ENCODE data around the gene ACTN4. TPM values are rescaled to one million over a fixed set of nuclear protein-coding genes. Genes with fewer than 3 reads are reported as not detected.

ACTN4 gene
- total RNA-seq, 1 donor from 2014 or later: 454 TPM

- Histone ChIP-seq H3K27me3 (ENCODE audit: low read depth) (no peaks in the 10 kb centered on the region), H3K4me1 (peaks cover 24% of the 10 kb centered on the region), H3K9me3 (no peaks in the 10 kb centered on the region), H3K27ac (no peak overlapping the region), H3K4me3 (peak overlapping the region; percentile 6), H3K36me3 (peaks cover 17% of the 10 kb centered on the region)
- DNase-seq (no peak), ATAC-seq (no peak)
- no peak for TF ChIP-seq CTCF (IDR thresholded peaks at IDR 0.05)
- intact Hi-C loops (cut with DNase I): no loop called here
Observed at GRCh38 chr19:38616265-38616664, 31.2 kb upstream of the ACTN4 start.

- TF ChIP-seq CTCF (IDR thresholded peaks at IDR 0.05): no peak
- H3K27me3 ChIP-seq (ENCODE audit: low read depth): no peaks in the 10 kb centered on the region
- H3K27ac ChIP-seq: peak overlapping the region; percentile 26
- H3K4me1 ChIP-seq: peaks cover 24% of the 10 kb centered on the region
- H3K9me3 ChIP-seq: no peaks in the 10 kb centered on the region
- H3K4me3 ChIP-seq: peak overlapping the region; percentile 93
- H3K36me3 ChIP-seq: peaks cover 23% of the 10 kb centered on the region
- intact Hi-C loops (cut with DNase I): no loop called here
- ATAC-seq: no peak
- no peak for DNase-seq
Observed at GRCh38 chr19:38617283-38617763, 30.1 kb upstream of the ACTN4 start.

- DNase-seq: peak; percentile 67
- H3K4me1 ChIP-seq: peaks cover 24% of the 10 kb centered on the region
- intact Hi-C loops (cut with DNase I): no loop called here
- ATAC-seq: peak; percentile 37 to 58
- no peaks in the 10 kb centered on the region for H3K9me3 ChIP-seq
- H3K27me3 ChIP-seq (ENCODE audit: low read depth): no peaks in the 10 kb centered on the region
- peaks cover 29% of the 10 kb centered on the region for H3K36me3 ChIP-seq
- TF ChIP-seq CTCF (IDR thresholded peaks at IDR 0.05): no peak
- peak within 1 kb of the TSS; percentile 93 for H3K4me3 ChIP-seq
- peak within 1 kb of the TSS; percentile 89 for H3K27ac ChIP-seq
Observed at GRCh38 chr19:38617764-38618589, 29.5 kb upstream of the ACTN4 start, which contains the start of gene MAP4K1. TSS of gene MAP4K1 (minus strand) at chr19:38617953. CDS start at chr19:38617895, 58 bp downstream.

- peak within 1 kb of the TSS; percentile 89 for H3K27ac ChIP-seq
- H3K36me3 ChIP-seq: peaks cover 37% of the 10 kb centered on the region
- TF ChIP-seq CTCF (IDR thresholded peaks at IDR 0.05): no peak
- DNase-seq (peak; percentile 100), ATAC-seq (peak; percentile 97)
- peak within 1 kb of the TSS; percentile 93 for H3K4me3 ChIP-seq
- no peaks in the 10 kb centered on the region for H3K27me3 ChIP-seq (ENCODE audit: low read depth)
- H3K9me3 ChIP-seq: no peaks in the 10 kb centered on the region
- intact Hi-C loops (cut with DNase I): no loop called here
- H3K4me1 ChIP-seq: peaks cover 24% of the 10 kb centered on the region
Observed at GRCh38 chr19:38618590-38619360, 28.7 kb upstream of the ACTN4 start, which contains the start of gene EIF3K. TSS of gene EIF3K (plus strand) at chr19:38619188. CDS start at chr19:38619269, 81 bp downstream.

- DNase-seq (no peak), ATAC-seq (no peak)
- Histone ChIP-seq H3K9me3 (no peaks in the 10 kb centered on the region), H3K4me1 (peaks cover 24% of the 10 kb centered on the region), H3K36me3 (peaks cover 45% of the 10 kb centered on the region), H3K27ac (peak overlapping the region; percentile 89), H3K4me3 (peak overlapping the region; percentile 93), H3K27me3 (ENCODE audit: low read depth) (no peaks in the 10 kb centered on the region)
- intact Hi-C loops (cut with DNase I): no loop called here
- TF ChIP-seq CTCF (IDR thresholded peaks at IDR 0.05): no peak
Observed at GRCh38 chr19:38619361-38620174, 27.9 kb upstream of the ACTN4 start.
